HepG2 (cell line): ENCODE measurements around the gene RPL35. TPM values are rescaled to one million over a fixed set of nuclear protein-coding genes. Genes with fewer than 3 reads are reported as not detected.

Experiments used
- ASH2L ChIP-seq: fragments of 300-600, 200-600 bp; sonication (generic); IDR thresholded peaks from 2 replicates; pipeline ENCODE4 v1.7.0; 2017; ENCODE audit warnings: low read depth, mild to moderate bottlenecking, moderate library complexity, mixed read lengths, low read length; ENCODE audit not compliant: insufficient read length
- SP5 ChIP-seq: IDR thresholded peaks from 2 replicates; pipeline ENCODE4 v1.6.1; 2016; ENCODE audit warnings: low read depth, borderline replicate concordance
- SRY ChIP-seq: sonication (generic); formaldehyde crosslinking; IDR thresholded peaks from 2 replicates; pipeline ENCODE4 v1.8.0; 2022; ENCODE audit warnings: mild to moderate bottlenecking, missing genetic modification reagents
- STAT5B ChIP-seq: sonication (generic); formaldehyde crosslinking; IDR thresholded peaks from 2 replicates; pipeline ENCODE4 v1.4.0; 2020; ENCODE audit warnings: missing genetic modification reagents
- TARDBP ChIP-seq: sonication (generic); formaldehyde crosslinking; IDR thresholded peaks from 2 replicates; pipeline ENCODE4 v1.8.0; 2022; ENCODE audit warnings: mild to moderate bottlenecking, missing genetic modification reagents
- TEAD3 ChIP-seq: optimal IDR thresholded peaks from 2 replicates; pipeline ENCODE3; 2016; ENCODE audit warnings: borderline replicate concordance
- ZNF160 ChIP-seq: sonication (generic); formaldehyde crosslinking; IDR thresholded peaks from 2 replicates; pipeline ENCODE4 v1.8.0; 2022; ENCODE audit warnings: mild to moderate bottlenecking, inconsistent platforms, missing genetic modification reagents
- ZNF468 ChIP-seq: sonication (generic); formaldehyde crosslinking; IDR thresholded peaks from 2 replicates; pipeline ENCODE4 v1.8.0; 2022; ENCODE audit warnings: mild to moderate bottlenecking, moderate library complexity, missing genetic modification reagents
- ZNF670 ChIP-seq: sonication (generic); formaldehyde crosslinking; IDR thresholded peaks from 2 replicates; pipeline ENCODE4 v1.8.0; 2022; ENCODE audit warnings: mild to moderate bottlenecking, missing genetic modification reagents, borderline replicate concordance
- ZNF709 ChIP-seq: sonication (generic); formaldehyde crosslinking; IDR thresholded peaks from 2 replicates; pipeline ENCODE4 v1.5.0; 2020; ENCODE audit warnings: mild to moderate bottlenecking, missing genetic modification reagents
- ZNF737 ChIP-seq: sonication (generic); formaldehyde crosslinking; IDR thresholded peaks from 2 replicates; pipeline ENCODE4 v1.5.0; 2020; ENCODE audit warnings: missing genetic modification reagents, mild to moderate bottlenecking, borderline replicate concordance
- ZNF746 ChIP-seq: sonication (generic); formaldehyde crosslinking; IDR thresholded peaks from 2 replicates; pipeline ENCODE4 v1.8.0; 2022; ENCODE audit warnings: mild to moderate bottlenecking, missing genetic modification reagents
- polyA plus RNA-seq, 8 experiments: library from polyadenylated mRNA; depleted of rRNA in 3 of 8; stranded (reverse) in 7 of 8; unstranded in 1 of 8; fragments of >200 nt; fragmentation: Illumina TruSeq in 4 of 8; extraction: Trizol in 4 of 8; gene quantifications; 2 replicates each; pipeline versions ENCODE4 v1.2.1 to v1.2.3, GENCODE V29; 2011 to 2016; ENCODE audit warnings: low read depth in 4 of 8, missing spikeins in 1 of 8, mixed read lengths in 1 of 8; ENCODE audit not compliant: insufficient read depth in 1 of 8
- total RNA-seq, 5 experiments: library from RNA; depleted of rRNA; stranded (reverse); fragments of >200 nt; fragmentation: Illumina TruSeq; extraction: Trizol; gene quantifications; 2 replicates each; pipeline ENCODE4 v1.2.3, GENCODE V29; 2016; ENCODE audit warnings: low read depth in 1 of 5
- TF ChIP-seq, protein P1 (sequence below): sonication (generic); formaldehyde crosslinking; IDR thresholded peaks from 2 replicates; pipeline ENCODE4 v1.9.0; 2021; ENCODE audit warnings: missing genetic modification reagents, mild to moderate bottlenecking, borderline replicate concordance
- TF ChIP-seq, protein P2 (sequence below): sonication (generic); formaldehyde crosslinking; IDR thresholded peaks from 2 replicates; pipeline ENCODE4 v1.8.1; 2023; ENCODE audit warnings: mild to moderate bottlenecking, inconsistent platforms, moderate library complexity, missing genetic modification reagents, borderline replicate concordance
- TF ChIP-seq, protein P3 (sequence below): sonication (generic); formaldehyde crosslinking; IDR thresholded peaks from 2 replicates; pipeline ENCODE4 v1.5.1; 2020; ENCODE audit warnings: mild to moderate bottlenecking, missing genetic modification reagents, moderate library complexity
- TF ChIP-seq, protein P4 (sequence below): sonication (generic); formaldehyde crosslinking; IDR thresholded peaks from 2 replicates; pipeline ENCODE4 v1.8.0; 2022; ENCODE audit warnings: low read depth, missing genetic modification reagents
- TF ChIP-seq, protein P5 (sequence below): sonication (generic); formaldehyde crosslinking; IDR thresholded peaks from 2 replicates; pipeline ENCODE4 v1.8.1; 2023; ENCODE audit warnings: mild to moderate bottlenecking, missing genetic modification reagents

Gene RPL35
- total and polyA plus RNA-seq, 2 of the 13 experiments (the other 11 are each of a cell fraction or from before 2014, with no cell fraction given) = 2,153 to 2,935 TPM

DNA sequence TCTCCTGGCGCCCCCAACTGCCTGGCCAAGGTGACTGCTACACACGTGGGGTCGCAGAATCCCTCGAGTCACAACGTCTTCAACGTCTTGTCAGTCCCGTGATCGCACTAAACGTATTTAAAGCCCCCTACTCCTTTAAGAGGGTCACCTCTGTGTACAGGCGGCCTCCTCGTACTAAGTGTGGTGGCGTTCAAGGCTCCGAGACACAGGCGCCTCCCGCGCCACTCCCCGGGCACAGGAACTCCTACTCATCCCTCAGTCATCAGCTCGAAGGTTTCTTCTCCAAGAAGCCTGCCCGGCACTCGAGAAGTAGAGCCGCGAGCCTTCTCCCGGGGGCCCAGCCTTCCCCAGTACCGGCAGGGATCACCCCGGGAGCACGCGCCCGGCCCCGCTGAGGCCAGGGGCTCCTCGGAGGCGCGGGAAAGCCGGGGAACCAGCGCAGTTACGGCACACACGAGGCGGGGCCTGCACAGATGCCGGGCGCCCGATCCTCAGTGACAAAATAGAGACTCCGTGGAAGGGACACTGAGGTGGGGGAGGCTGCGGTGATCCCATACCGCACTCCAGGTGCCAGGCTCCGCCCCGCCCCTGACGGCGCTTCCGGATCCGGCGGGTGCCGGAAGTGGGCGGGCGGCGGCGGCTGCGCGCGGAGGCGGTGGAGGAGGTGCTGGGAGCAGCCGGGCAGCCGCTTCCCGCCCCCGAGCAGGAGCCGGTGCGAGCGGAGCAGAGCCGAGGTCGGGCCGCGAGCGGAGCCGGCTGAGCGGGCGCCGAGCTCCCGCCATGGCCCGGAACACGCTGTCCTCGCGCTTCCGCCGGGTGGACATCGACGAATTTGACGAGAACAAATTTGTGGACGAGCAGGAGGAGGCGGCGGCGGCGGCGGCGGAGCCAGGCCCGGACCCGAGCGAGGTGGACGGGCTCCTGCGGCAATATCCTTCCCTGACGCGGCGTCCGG, 7.0 kb upstream of the RPL35 start (continued):
- TF ChIP-seq SP5 (CRISPR knock-in tag) (peak; percentile 72), SRY (CRISPR knock-in tag) (peak; percentile 52; the same call in 1 of the 2 replicates), ZNF670 (CRISPR knock-in tag) (0 out of 2 replicates have a peak, but pooled peaks have one; percentile 53), ZNF468 (CRISPR knock-in tag) (no peak), TEAD3 (CRISPR knock-in tag) (peak; percentile 29), ASH2L (peak; percentile 40), TARDBP (CRISPR knock-in tag) (0 out of 2 replicates have a peak, but pooled peaks have one; percentile 41), STAT5B (CRISPR knock-in tag) (0 out of 2 replicates have a peak, but pooled peaks have one; percentile 58), ZNF160 (CRISPR knock-in tag) (peak; percentile 57; the same call in 1 of the 2 replicates), ZNF709 (CRISPR knock-in tag) (peak; percentile 27; the same call in 1 of the 2 replicates), ZNF746 (CRISPR knock-in tag) (0 out of 2 replicates have a peak, but pooled peaks have one; percentile 11), ZNF737 (CRISPR knock-in tag) (peak; percentile 67; the same call in 1 of the 2 replicates)
- TF ChIP-seq, protein P1, sequence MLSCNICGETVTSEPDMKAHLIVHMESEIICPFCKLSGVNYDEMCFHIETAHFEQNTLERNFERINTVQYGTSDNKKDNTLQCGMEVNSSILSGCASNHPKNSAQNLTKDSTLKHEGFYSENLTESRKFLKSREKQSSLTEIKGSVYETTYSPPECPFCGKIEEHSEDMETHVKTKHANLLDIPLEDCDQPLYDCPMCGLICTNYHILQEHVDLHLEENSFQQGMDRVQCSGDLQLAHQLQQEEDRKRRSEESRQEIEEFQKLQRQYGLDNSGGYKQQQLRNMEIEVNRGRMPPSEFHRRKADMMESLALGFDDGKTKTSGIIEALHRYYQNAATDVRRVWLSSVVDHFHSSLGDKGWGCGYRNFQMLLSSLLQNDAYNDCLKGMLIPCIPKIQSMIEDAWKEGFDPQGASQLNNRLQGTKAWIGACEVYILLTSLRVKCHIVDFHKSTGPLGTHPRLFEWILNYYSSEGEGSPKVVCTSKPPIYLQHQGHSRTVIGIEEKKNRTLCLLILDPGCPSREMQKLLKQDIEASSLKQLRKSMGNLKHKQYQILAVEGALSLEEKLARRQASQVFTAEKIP = no peak
- TF ChIP-seq, protein P2, sequence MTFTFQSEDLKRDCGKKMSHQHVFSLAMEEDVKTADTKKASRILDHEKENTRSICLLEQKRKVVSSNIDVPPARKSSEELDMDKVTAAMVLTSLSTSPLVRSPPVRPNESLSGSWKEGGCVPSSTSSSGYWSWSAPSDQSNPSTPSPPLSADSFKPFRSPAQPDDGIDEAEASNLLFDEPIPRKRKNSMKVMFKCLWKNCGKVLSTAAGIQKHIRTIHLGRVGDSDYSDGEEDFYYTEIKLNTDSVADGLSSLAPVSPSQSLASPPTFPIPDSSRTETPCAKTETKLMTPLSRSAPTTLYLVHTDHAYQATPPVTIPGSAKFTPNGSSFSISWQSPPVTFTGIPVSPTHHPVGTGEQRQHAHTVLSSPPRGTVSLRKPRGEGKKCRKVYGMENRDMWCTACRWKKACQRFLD (CRISPR knock-in tag) = 0 out of 2 replicates have a peak, but pooled peaks have one; percentile 26
- TF ChIP-seq, protein P3, sequence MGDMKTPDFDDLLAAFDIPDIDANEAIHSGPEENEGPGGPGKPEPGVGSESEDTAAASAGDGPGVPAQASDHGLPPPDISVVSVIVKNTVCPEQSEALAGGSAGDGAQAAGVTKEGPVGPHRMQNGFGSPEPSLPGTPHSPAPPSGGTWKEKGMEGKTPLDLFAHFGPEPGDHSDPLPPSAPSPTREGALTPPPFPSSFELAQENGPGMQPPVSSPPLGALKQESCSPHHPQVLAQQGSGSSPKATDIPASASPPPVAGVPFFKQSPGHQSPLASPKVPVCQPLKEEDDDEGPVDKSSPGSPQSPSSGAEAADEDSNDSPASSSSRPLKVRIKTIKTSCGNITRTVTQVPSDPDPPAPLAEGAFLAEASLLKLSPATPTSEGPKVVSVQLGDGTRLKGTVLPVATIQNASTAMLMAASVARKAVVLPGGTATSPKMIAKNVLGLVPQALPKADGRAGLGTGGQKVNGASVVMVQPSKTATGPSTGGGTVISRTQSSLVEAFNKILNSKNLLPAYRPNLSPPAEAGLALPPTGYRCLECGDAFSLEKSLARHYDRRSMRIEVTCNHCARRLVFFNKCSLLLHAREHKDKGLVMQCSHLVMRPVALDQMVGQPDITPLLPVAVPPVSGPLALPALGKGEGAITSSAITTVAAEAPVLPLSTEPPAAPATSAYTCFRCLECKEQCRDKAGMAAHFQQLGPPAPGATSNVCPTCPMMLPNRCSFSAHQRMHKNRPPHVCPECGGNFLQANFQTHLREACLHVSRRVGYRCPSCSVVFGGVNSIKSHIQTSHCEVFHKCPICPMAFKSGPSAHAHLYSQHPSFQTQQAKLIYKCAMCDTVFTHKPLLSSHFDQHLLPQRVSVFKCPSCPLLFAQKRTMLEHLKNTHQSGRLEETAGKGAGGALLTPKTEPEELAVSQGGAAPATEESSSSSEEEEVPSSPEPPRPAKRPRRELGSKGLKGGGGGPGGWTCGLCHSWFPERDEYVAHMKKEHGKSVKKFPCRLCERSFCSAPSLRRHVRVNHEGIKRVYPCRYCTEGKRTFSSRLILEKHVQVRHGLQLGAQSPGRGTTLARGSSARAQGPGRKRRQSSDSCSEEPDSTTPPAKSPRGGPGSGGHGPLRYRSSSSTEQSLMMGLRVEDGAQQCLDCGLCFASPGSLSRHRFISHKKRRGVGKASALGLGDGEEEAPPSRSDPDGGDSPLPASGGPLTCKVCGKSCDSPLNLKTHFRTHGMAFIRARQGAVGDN = peak; percentile 76; the same call in 1 of the 2 replicates
- TF ChIP-seq, protein P4, sequence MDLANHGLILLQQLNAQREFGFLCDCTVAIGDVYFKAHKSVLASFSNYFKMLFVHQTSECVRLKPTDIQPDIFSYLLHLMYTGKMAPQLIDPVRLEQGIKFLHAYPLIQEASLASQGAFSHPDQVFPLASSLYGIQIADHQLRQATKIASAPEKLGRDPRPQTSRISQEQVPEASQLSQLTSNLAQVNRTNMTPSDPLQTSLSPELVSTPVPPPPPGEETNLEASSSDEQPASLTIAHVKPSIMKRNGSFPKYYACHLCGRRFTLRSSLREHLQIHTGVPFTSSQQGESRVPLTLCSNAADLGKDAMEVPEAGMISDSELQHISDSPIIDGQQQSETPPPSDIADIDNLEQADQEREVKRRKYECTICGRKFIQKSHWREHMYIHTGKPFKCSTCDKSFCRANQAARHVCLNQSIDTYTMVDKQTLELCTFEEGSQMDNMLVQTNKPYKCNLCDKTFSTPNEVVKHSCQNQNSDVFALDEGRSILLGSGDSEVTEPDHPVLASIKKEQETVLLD = peak; percentile 58; the same call in 1 of the 2 replicates
- TF ChIP-seq, protein P5, sequence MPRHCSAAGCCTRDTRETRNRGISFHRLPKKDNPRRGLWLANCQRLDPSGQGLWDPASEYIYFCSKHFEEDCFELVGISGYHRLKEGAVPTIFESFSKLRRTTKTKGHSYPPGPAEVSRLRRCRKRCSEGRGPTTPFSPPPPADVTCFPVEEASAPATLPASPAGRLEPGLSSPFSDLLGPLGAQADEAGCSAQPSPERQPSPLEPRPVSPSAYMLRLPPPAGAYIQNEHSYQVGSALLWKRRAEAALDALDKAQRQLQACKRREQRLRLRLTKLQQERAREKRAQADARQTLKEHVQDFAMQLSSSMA = 0 out of 2 replicates have a peak, but pooled peaks have one; percentile 46
